Mucosa of rectum (tissue), 2 donors: ENCODE results near the gene CCS.

ENCODE experiments used
- H3K27ac ChIP-seq, 2 donors: one replicate each; pipeline ENCODE4 v1.7.0; 2013; ENCODE audit warnings: inconsistent platforms in 2 of 2, low read depth in 2 of 2, low read length in 2 of 2
- H3K27me3 ChIP-seq, 2 donors: one replicate each; pipeline ENCODE4 v1.7.0; 2013; ENCODE audit warnings: low read length in 2 of 2; ENCODE audit not compliant: control insufficient read depth in 2 of 2, insufficient read depth in 2 of 2
- H3K36me3 ChIP-seq, 2 donors: one replicate each; pipeline ENCODE4 v1.7.0; 2013; ENCODE audit warnings: low read length in 2 of 2; ENCODE audit not compliant: control insufficient read depth in 2 of 2, insufficient read depth in 2 of 2
- H3K4me1 ChIP-seq, 2 donors: one replicate each; pipeline ENCODE4 v1.7.0; 2013; ENCODE audit warnings: low read length in 2 of 2, mild to moderate bottlenecking in 1 of 2; ENCODE audit not compliant: control insufficient read depth in 2 of 2, insufficient read depth in 2 of 2
- H3K4me3 ChIP-seq, 2 donors: one replicate each; pipeline ENCODE4 v1.7.0; 2013; ENCODE audit warnings: low read length in 2 of 2
- H3K9ac ChIP-seq, 2 donors: one replicate each; pipeline ENCODE4 v1.7.0; 2013; ENCODE audit warnings: low read length in 2 of 2, low read depth in 1 of 2, mild to moderate bottlenecking in 1 of 2
- H3K9me3 ChIP-seq, 2 donors: one replicate each; pipeline ENCODE4 v1.7.0; 2013; ENCODE audit warnings: low read length in 2 of 2; ENCODE audit not compliant: control insufficient read depth in 2 of 2
- donor health status: healthy.
- donor health status: Normal muscosa, but diverticular disease.

Gene CCS

GRCh38 chr11:66653123-66653522 is 60.1 kb downstream of the CCS start:
- peaks cover 15 to 24% of the 10 kb centered on the region in 2 donors for H3K36me3 ChIP-seq
- H3K4me3 ChIP-seq, result no peak overlapping the region
- no peaks in the 10 kb centered on the region for H3K9me3 ChIP-seq
- H3K27me3 ChIP-seq, result no peaks in the 10 kb centered on the region
- H3K27ac ChIP-seq, result no peak overlapping the region
- no peak overlapping the region for H3K9ac ChIP-seq
- H3K4me1 ChIP-seq, result no peaks in the 10 kb centered on the region
